Endothelial cell of umbilical vein (primary cell): ENCODE data around the gene LRRD1. TPM values are rescaled to one million over a fixed set of nuclear protein-coding genes. Genes with fewer than 3 reads are reported as not detected.
"Not testable (repeated sequence)": the region's sequence is repeated elsewhere in the genome, so short reads cannot be mapped to it uniquely, and the experiment has no call there.

Source experiments
- BruUV-seq: library from RNA; stranded (reverse); fragments of 400-500 nt; replicated peaks from 2 replicates; lab custom pipeline; 2021; lab: Mats Ljungman, UMichigan
- CTCF ChIA-PET: fragments of 300-600, 350-600 bp; sonication (Branson Sonifier 250); formaldehyde crosslinking; loops from one replicate; lab custom pipeline; 2021; ENCODE audit warnings: antibody characterized with exemption, inconsistent platforms; lab: Charles Lee
- POLR2A ChIA-PET: fragments of 300-600, 350-600 bp; sonication (Branson Sonifier 250); formaldehyde crosslinking; loops from one replicate; lab custom pipeline; 2021; ENCODE audit warnings: antibody characterized with exemption, inconsistent platforms; lab: Charles Lee
- DNase-seq: peaks from one replicate; pipeline ENCODE4 v3.0.0-alpha.2; 2011; ENCODE audit warnings: low read depth, low spot score
- FAIRE-seq: peaks from 2 replicates; lab custom pipeline; 2011; peaks lifted over from hg19 to GRCh38; lab: Jason Lieb, UNC
- H2AFZ ChIP-seq: 2 replicates; pipeline ENCODE4 v1.6.0; 2012; ENCODE audit warnings: low read depth, low read length, control low read depth, inconsistent platforms
- H3K27ac ChIP-seq: 2 replicates; pipeline ENCODE4 v1.5.1; 2011; ENCODE audit warnings: low read depth, mild to moderate bottlenecking, control low read depth, low read length, moderate library complexity; ENCODE audit not compliant: insufficient read depth
- H3K27me3 ChIP-seq, 2 experiments: 2 replicates each; pipeline versions ENCODE4 v1.6.0 to v1.6.1; 2011; ENCODE audit warnings: low read length in 2 of 2, mixed read lengths in 1 of 2; ENCODE audit not compliant: control insufficient read depth in 2 of 2, insufficient read depth in 2 of 2
- H3K36me3 ChIP-seq, 2 experiments: 2 replicates in 1 of 2; 3 replicates in 1 of 2; pipeline ENCODE4 v1.5.1; 2011; ENCODE audit warnings: low read length in 2 of 2, mild to moderate bottlenecking in 1 of 2, moderate library complexity in 1 of 2; ENCODE audit not compliant: control insufficient read depth in 2 of 2, insufficient read depth in 2 of 2; ENCODE audit errors: extremely low read depth in 1 of 2
- H3K4me1 ChIP-seq: 3 replicates; pipeline ENCODE4 v1.5.1; 2011; ENCODE audit warnings: mild to moderate bottlenecking, low read length; ENCODE audit not compliant: control insufficient read depth, insufficient read depth; ENCODE audit errors: extremely low read depth
- H3K4me2 ChIP-seq: 2 replicates; pipeline ENCODE4 v1.6.1; 2011; ENCODE audit warnings: low read length, control low read depth, mixed read lengths; ENCODE audit not compliant: insufficient read depth
- H3K4me3 ChIP-seq, 3 experiments: fragments of 200-600 bp in 1 of 3; sonication (generic), shearing (Covaris generic) in 1 of 3; replicated peaks in 1 of 3; 2 replicates each; pipeline ENCODE4 v1.5.1; 2011 to 2016; ENCODE audit warnings: control low read depth in 3 of 3, low read length in 3 of 3, mild to moderate bottlenecking in 2 of 3, inconsistent platforms in 1 of 3, low read depth in 1 of 3, moderate library complexity in 1 of 3; ENCODE audit not compliant: insufficient read depth in 1 of 3
- H3K79me2 ChIP-seq: 2 replicates; pipeline ENCODE4 v1.6.0; 2012; ENCODE audit warnings: low read length, inconsistent platforms; ENCODE audit not compliant: control insufficient read depth, insufficient read depth
- H3K9ac ChIP-seq: replicated peaks from 2 replicates; pipeline ENCODE3; 2011; ENCODE audit warnings: low read length, control low read depth; ENCODE audit not compliant: insufficient read depth; ENCODE audit errors: extremely low read depth
- H3K9me1 ChIP-seq: replicated peaks from 3 replicates; pipeline ENCODE4 v1.6.0; 2011; ENCODE audit warnings: mild to moderate bottlenecking, low read length; ENCODE audit not compliant: control insufficient read depth, insufficient read depth; ENCODE audit errors: extremely low read depth
- H3K9me3 ChIP-seq: replicated peaks from 2 replicates; pipeline ENCODE4 v1.5.1; 2012; ENCODE audit warnings: low read length, inconsistent platforms; ENCODE audit not compliant: control insufficient read depth, insufficient read depth
- H4K20me1 ChIP-seq: replicated peaks from 2 replicates; pipeline ENCODE3; 2011; ENCODE audit warnings: mild to moderate bottlenecking, low read length; ENCODE audit not compliant: control insufficient read depth, insufficient read depth; ENCODE audit errors: extremely low read depth
- FOS ChIP-seq: IDR thresholded peaks from 2 replicates; pipeline ENCODE4 v1.6.1; 2011; ENCODE audit warnings: mild to moderate bottlenecking, low read length, moderate library complexity, borderline replicate concordance; ENCODE audit not compliant: insufficient read depth
- MAX ChIP-seq: IDR thresholded peaks from 2 replicates; pipeline ENCODE4 v1.6.1; 2011; ENCODE audit not compliant: insufficient read depth, insufficient read length
- dilution Hi-C: fragments of 300-500 bp; cut with MboI; formaldehyde crosslinking; loops from one replicate; pipeline ENCODE4 v1.15.0; 2019; ENCODE audit warnings: low sequenced_read_pairs; ENCODE audit not compliant: extremely low pct_ligation_motif_present
- intact Hi-C: fragments of 100-400 bp; cut with micrococcal nuclease; formaldehyde crosslinking; loops from one replicate; pipeline ENCODE4 v1.10.0; 2022
- polyA plus RNA-seq, 4 experiments: library from polyadenylated mRNA; depleted of rRNA in 3 of 4; stranded (reverse) in 3 of 4; unstranded in 1 of 4; fragments of >200 nt; gene quantifications; 2 replicates each; pipeline versions ENCODE4 v1.2.1 to v1.2.3, GENCODE V29; 2011 to 2012; ENCODE audit warnings: missing spikeins in 1 of 4
- total RNA-seq: library from RNA; stranded (reverse); gene quantifications from 2 replicates; pipeline ENCODE4 v1.2.3, GENCODE V29; 2021

The LRRD1 gene
- total and polyA plus RNA-seq, 2 donors (not counting 3 experiments of a cell fraction or from before 2014, with no cell fraction given), result 0.03 to 0.46 TPM

DNA sequence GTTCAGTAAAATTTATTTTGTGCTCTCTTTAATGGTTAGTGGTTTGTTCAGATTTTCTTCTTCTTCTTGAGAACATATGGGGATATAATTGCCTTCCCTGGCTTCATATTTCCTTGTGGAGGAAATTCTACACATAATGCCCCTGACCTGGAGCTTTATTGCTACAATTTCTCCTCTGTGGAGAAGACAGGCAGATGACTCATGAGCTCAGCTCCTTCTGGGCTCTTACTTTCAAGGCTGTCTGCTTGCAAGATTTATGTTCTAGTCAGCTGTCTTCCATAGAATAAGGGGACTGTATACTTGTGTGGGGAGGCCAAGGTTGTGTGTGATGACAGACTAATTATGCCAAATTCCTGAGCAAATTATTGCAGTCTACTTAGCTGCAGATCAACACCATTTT lies 1.6 kb downstream of the LRRD1 start:
- no peaks in the 10 kb centered on the region for H3K27me3 ChIP-seq
- dilution Hi-C loops (no loop called here), intact Hi-C loops (no loop called here)
- no peak for FAIRE-seq
- H4K20me1 ChIP-seq, result no peaks in the 10 kb centered on the region
- no peak overlapping the region for H3K4me2 ChIP-seq
- no peak overlapping the region for H2AFZ ChIP-seq
- no peak overlapping the region for H3K4me3 ChIP-seq
- peak; percentile 42 for TF ChIP-seq FOS
- TF ChIP-seq MAX, result no peak
- H3K9me1 ChIP-seq, result no peaks in the 10 kb centered on the region
- DNase-seq, result peak; percentile 4
- H3K9ac ChIP-seq, result no peak overlapping the region
- H3K79me2 ChIP-seq, result no peaks in the 10 kb centered on the region
- peaks cover 8% of the 10 kb centered on the region for H3K4me1 ChIP-seq
- H3K36me3 ChIP-seq, result no peaks in the 10 kb centered on the region
- no peak overlapping the region for H3K27ac ChIP-seq
- no TSS peak for BruUV-seq
- no peaks in the 10 kb centered on the region for H3K9me3 ChIP-seq
- ChIA-PET CTCF (interaction anchor here (1.2 to 1.6 kb wide), 4 partner anchors 23 to 270 kb away, joined by 3 to 5 read pairs (median 4); partner anchors contain the start of genes CYP51A1 and GATAD1), POLR2A (no interaction called here)

DNA sequence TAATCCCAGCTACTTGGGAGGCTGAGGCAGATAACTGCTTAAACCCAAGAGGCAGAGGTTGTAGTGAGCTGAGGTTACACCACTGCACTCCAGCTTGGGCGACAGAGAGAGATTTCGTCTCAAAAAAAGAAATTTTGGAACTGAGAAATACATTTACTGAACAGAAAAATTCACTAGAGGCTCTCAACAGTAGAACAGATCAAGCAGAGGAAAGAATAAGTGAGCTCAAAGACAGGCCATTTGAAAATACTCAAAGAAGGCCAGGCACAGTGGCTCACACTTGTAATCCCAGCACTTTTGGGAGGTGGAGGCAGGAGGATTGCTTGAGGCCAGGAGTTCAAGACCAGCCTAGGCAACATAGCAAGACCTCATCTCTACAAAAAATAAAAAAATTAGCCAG lies 9.4 kb downstream of the LRRD1 start:
- H3K4me2 ChIP-seq, FAIRE-seq, H2AFZ ChIP-seq, H4K20me1 ChIP-seq, H3K4me3 ChIP-seq, BruUV-seq, H3K4me1 ChIP-seq, H3K9me1 ChIP-seq, POLR2A ChIA-PET, H3K9ac ChIP-seq, DNase-seq, intact Hi-C loops, H3K27me3 ChIP-seq, H3K36me3 ChIP-seq, H3K79me2 ChIP-seq, CTCF ChIA-PET, dilution Hi-C loops, H3K9me3 ChIP-seq, H3K27ac ChIP-seq: not testable (repeated sequence)
